Measurements from ENCODE around the gene SCD. TPM values are rescaled to one million over a fixed set of nuclear protein-coding genes. Genes with fewer than 3 reads are reported as not detected.
A peak's percentile ranks its signal among the peaks of the same experiment; 100 is the strongest.
"Not testable (repeated sequence)": the region's sequence is repeated elsewhere in the genome, so short reads cannot be mapped to it uniquely, and the experiment has no call there.

SCD gene
- total RNA-seq (2012; rRNA removed) = 170 and 467 TPM in 2 replicates

DNA sequence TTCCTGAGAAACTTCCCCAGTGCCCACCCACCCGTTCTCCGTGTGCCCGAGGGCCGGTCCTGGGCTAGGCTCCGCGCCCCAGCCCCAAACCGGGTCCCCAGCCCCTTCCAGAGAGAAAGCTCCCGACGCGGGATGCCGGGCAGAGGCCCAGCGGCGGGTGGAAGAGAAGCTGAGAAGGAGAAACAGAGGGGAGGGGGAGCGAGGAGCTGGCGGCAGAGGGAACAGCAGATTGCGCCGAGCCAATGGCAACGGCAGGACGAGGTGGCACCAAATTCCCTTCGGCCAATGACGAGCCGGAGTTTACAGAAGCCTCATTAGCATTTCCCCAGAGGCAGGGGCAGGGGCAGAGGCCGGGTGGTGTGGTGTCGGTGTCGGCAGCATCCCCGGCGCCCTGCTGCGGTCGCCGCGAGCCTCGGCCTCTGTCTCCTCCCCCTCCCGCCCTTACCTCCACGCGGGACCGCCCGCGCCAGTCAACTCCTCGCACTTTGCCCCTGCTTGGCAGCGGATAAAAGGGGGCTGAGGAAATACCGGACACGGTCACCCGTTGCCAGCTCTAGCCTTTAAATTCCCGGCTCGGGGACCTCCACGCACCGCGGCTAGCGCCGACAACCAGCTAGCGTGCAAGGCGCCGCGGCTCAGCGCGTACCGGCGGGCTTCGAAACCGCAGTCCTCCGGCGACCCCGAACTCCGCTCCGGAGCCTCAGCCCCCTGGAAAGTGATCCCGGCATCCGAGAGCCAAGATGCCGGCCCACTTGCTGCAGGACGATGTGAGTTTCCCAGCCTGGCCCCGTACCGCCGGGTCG is at the start of gene SCD:
TSS of gene SCD (plus strand) at position 469 of the 803 bp plus-strand sequence. CDS start at position 741, 272 bp downstream.
- Histone ChIP-seq H3K27me3 (ENCODE audit: control insufficient read depth, insufficient read depth, low read length) (no peaks in the 10 kb centered on the region), H3K4me3 (ENCODE audit: low read length) (peak within 1 kb of the TSS; percentile 92), H3K36me3 (ENCODE audit: insufficient read depth, low read length) (peaks cover 29% of the 10 kb centered on the region), H3K9me3 (replicated peaks; ENCODE audit: low read length) (no peaks in the 10 kb centered on the region), H3K9ac (ENCODE audit: low read depth, low read length) (peak within 1 kb of the TSS; percentile 79), H3K4me2 (ENCODE audit: low read length) (peak within 1 kb of the TSS; percentile 89), H3K4me1 (ENCODE audit: control insufficient read depth, insufficient read depth, low read length) (peaks cover 31% of the 10 kb centered on the region)

DNA sequence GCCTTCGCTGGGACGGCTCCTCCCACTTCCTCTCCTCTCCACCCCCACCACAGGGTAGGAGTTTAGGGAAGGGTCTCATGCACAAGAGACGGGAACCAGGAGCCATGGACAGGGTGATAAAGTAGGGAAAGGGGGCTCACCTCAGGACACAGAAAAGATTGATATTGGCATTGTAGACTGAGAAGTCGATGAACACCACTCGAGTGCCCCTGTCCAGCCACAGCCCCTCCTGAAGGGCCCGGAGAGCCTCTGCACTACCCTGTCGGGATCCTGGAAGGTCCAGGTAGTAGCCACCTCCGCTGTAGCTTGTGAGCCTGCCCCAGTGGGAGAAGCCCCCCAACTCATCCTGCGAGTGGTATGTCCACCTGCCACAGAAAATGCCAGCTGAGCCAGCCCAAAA is 49.8 kb upstream of the SCD start:
- Histone ChIP-seq H3K27me3 (ENCODE audit: control insufficient read depth, insufficient read depth, low read length) (peaks cover 58% of the 10 kb centered on the region), H3K9me3 (replicated peaks; ENCODE audit: low read length) (no peaks in the 10 kb centered on the region), H3K4me1 (ENCODE audit: control insufficient read depth, insufficient read depth, low read length) (no peaks in the 10 kb centered on the region), H3K9ac (ENCODE audit: low read depth, low read length) (no peak overlapping the region), H3K36me3 (ENCODE audit: insufficient read depth, low read length) (no peaks in the 10 kb centered on the region), H3K4me3 (ENCODE audit: low read length) (no peak overlapping the region), H3K4me2 (ENCODE audit: low read length) (no peak overlapping the region)

DNA sequence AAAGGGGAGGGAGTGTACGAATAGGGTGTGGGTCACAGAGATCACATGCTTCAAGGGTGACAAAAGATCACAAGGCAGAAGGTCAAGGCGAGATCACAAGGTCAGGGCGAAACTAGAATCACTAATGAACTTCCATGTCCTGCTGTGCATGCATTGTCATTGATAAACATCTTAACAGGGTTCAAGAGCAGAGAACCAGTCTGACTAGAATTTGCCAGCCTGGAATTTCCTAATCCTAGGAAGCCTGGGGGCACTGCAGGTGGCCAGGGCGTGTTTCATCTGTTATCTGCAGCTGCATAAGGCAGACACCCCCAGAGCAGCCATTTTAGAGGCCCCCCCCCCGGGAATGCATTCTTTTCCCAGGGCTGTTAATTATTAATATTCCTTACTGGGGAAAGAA is 45.9 kb upstream of the SCD start:
- peaks cover 69% of the 10 kb centered on the region for H3K27me3 ChIP-seq (ENCODE audit: control insufficient read depth, insufficient read depth, low read length)
- not testable (repeated sequence) for H3K4me3 ChIP-seq (ENCODE audit: low read length)

GRCh38 chr10:100303724-100304319 is 43.2 kb upstream of the SCD start:
- Histone ChIP-seq H3K27me3 (ENCODE audit: control insufficient read depth, insufficient read depth, low read length) (peaks cover 60% of the 10 kb centered on the region), H3K4me3 (ENCODE audit: low read length) (no peak overlapping the region), H3K9ac (ENCODE audit: low read depth, low read length) (no peak overlapping the region), H3K9me3 (replicated peaks; ENCODE audit: low read length) (no peaks in the 10 kb centered on the region), H3K4me2 (ENCODE audit: low read length) (no peak overlapping the region), H3K36me3 (ENCODE audit: insufficient read depth, low read length) (no peaks in the 10 kb centered on the region), H3K4me1 (ENCODE audit: control insufficient read depth, insufficient read depth, low read length) (peaks cover 5% of the 10 kb centered on the region)

More for the DNA sequence above, 45.9 kb upstream of the SCD start:
- H3K36me3 ChIP-seq (ENCODE audit: insufficient read depth, low read length); H3K9ac ChIP-seq (ENCODE audit: low read depth, low read length); H3K4me2 ChIP-seq (ENCODE audit: low read length); H3K4me1 ChIP-seq (ENCODE audit: control insufficient read depth, insufficient read depth, low read length); H3K9me3 ChIP-seq (replicated peaks; ENCODE audit: low read length): not testable (repeated sequence)

- H3K4me2 ChIP-seq (ENCODE audit: low read length) = no peak overlapping the region
- H3K9me3 ChIP-seq (replicated peaks; ENCODE audit: low read length) = no peaks in the 10 kb centered on the region
- H3K4me1 ChIP-seq (ENCODE audit: control insufficient read depth, insufficient read depth, low read length) = peaks cover 5% of the 10 kb centered on the region
- H3K9ac ChIP-seq (ENCODE audit: low read depth, low read length) = no peak overlapping the region
- no peak overlapping the region for H3K4me3 ChIP-seq (ENCODE audit: low read length)
- no peaks in the 10 kb centered on the region for H3K36me3 ChIP-seq (ENCODE audit: insufficient read depth, low read length)
- peaks cover 60% of the 10 kb centered on the region for H3K27me3 ChIP-seq (ENCODE audit: control insufficient read depth, insufficient read depth, low read length)
These were observed 42.6 kb upstream of the SCD start for GRCh38 chr10:100304414-100304813.

DNA sequence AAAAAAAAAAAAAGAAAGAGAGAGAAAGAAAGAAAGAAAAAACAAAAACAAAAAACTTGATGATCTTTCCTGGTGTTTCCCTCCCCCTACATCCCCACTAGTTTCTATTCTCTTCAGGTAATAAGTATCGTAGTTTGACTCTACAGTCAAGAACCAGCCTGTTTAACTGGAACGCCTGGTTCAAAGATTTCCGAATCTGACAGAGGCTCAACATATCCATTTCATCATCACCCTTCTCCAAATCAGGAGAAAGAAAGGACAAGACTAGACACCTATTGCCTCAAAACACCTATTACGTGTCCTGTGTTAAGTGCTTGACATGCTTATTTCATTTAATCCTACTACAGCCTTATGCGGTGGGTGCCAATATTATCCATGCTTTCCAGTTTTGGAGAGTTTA is 40.2 kb upstream of the SCD start:
- Histone ChIP-seq H3K9ac (ENCODE audit: low read depth, low read length) (no peak overlapping the region), H3K36me3 (ENCODE audit: insufficient read depth, low read length) (no peaks in the 10 kb centered on the region), H3K27me3 (ENCODE audit: control insufficient read depth, insufficient read depth, low read length) (peaks cover 71% of the 10 kb centered on the region), H3K9me3 (replicated peaks; ENCODE audit: low read length) (no peaks in the 10 kb centered on the region), H3K4me1 (ENCODE audit: control insufficient read depth, insufficient read depth, low read length) (peaks cover 5% of the 10 kb centered on the region), H3K4me3 (ENCODE audit: low read length) (no peak overlapping the region), H3K4me2 (ENCODE audit: low read length) (no peak overlapping the region)

DNA sequence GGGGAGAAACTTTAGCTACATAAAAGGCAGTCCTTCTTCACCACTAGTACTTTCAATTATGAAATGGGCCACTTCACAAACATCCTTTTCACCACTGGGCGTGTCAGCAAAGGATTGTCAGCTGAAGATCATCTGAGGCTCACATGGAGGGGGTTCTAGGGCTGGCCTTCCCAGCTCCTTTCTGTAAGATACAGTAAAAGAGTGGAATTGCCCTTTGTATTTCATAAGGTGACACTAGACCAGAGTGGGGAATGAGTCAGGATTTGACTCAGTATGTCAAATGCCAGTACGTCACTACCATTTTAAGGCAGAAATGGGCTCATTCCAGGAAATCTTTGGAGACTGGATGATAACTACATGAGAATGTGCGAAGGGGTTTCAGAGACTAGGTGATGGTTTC is 39.3 kb upstream of the SCD start:
- no peaks in the 10 kb centered on the region for H3K9me3 ChIP-seq (replicated peaks; ENCODE audit: low read length)
- peaks cover 76% of the 10 kb centered on the region for H3K27me3 ChIP-seq (ENCODE audit: control insufficient read depth, insufficient read depth, low read length)
- H3K4me1 ChIP-seq (ENCODE audit: control insufficient read depth, insufficient read depth, low read length) = peaks cover 5% of the 10 kb centered on the region
- no peak overlapping the region for H3K9ac ChIP-seq (ENCODE audit: low read depth, low read length)
- H3K4me3 ChIP-seq (ENCODE audit: low read length) = no peak overlapping the region
- no peaks in the 10 kb centered on the region for H3K36me3 ChIP-seq (ENCODE audit: insufficient read depth, low read length)
- no peak overlapping the region for H3K4me2 ChIP-seq (ENCODE audit: low read length)

GRCh38 chr10:100311298-100311697 is 35.7 kb upstream of the SCD start:
- Histone ChIP-seq H3K4me1 (ENCODE audit: control insufficient read depth, insufficient read depth, low read length) (peaks cover 5% of the 10 kb centered on the region), H3K9me3 (replicated peaks; ENCODE audit: low read length) (no peaks in the 10 kb centered on the region), H3K27me3 (ENCODE audit: control insufficient read depth, insufficient read depth, low read length) (peaks cover 72% of the 10 kb centered on the region), H3K4me3 (ENCODE audit: low read length) (no peak overlapping the region), H3K36me3 (ENCODE audit: insufficient read depth, low read length) (no peaks in the 10 kb centered on the region), H3K9ac (ENCODE audit: low read depth, low read length) (no peak overlapping the region), H3K4me2 (ENCODE audit: low read length) (no peak overlapping the region)

- Histone ChIP-seq H3K4me3 (ENCODE audit: low read length) (no peak overlapping the region), H3K36me3 (ENCODE audit: insufficient read depth, low read length) (no peaks in the 10 kb centered on the region), H3K9ac (ENCODE audit: low read depth, low read length) (no peak overlapping the region), H3K4me2 (ENCODE audit: low read length) (no peak overlapping the region), H3K27me3 (ENCODE audit: control insufficient read depth, insufficient read depth, low read length) (peaks cover 70% of the 10 kb centered on the region), H3K9me3 (replicated peaks; ENCODE audit: low read length) (no peaks in the 10 kb centered on the region), H3K4me1 (ENCODE audit: control insufficient read depth, insufficient read depth, low read length) (no peaks in the 10 kb centered on the region)
These were observed 31.4 kb upstream of the SCD start for GRCh38 chr10:100315615-100316014.

GRCh38 chr10:100318207-100318606 is 28.8 kb upstream of the SCD start:
- no peak overlapping the region for H3K9ac ChIP-seq (ENCODE audit: low read depth, low read length)
- no peak overlapping the region for H3K4me3 ChIP-seq (ENCODE audit: low read length)
- no peak overlapping the region for H3K4me2 ChIP-seq (ENCODE audit: low read length)
- no peaks in the 10 kb centered on the region for H3K36me3 ChIP-seq (ENCODE audit: insufficient read depth, low read length)
- H3K4me1 ChIP-seq (ENCODE audit: control insufficient read depth, insufficient read depth, low read length) = no peaks in the 10 kb centered on the region
- peaks cover 51% of the 10 kb centered on the region for H3K27me3 ChIP-seq (ENCODE audit: control insufficient read depth, insufficient read depth, low read length)
- H3K9me3 ChIP-seq (replicated peaks; ENCODE audit: low read length) = no peaks in the 10 kb centered on the region

GRCh38 chr10:100319707-100320402 is 27.2 kb upstream of the SCD start:
- Histone ChIP-seq H3K9me3 (replicated peaks; ENCODE audit: low read length) (no peaks in the 10 kb centered on the region), H3K27me3 (ENCODE audit: control insufficient read depth, insufficient read depth, low read length) (peaks cover 49% of the 10 kb centered on the region), H3K36me3 (ENCODE audit: insufficient read depth, low read length) (no peaks in the 10 kb centered on the region), H3K4me3 (ENCODE audit: low read length) (no peak overlapping the region), H3K9ac (ENCODE audit: low read depth, low read length) (no peak overlapping the region), H3K4me2 (ENCODE audit: low read length) (no peak overlapping the region), H3K4me1 (ENCODE audit: control insufficient read depth, insufficient read depth, low read length) (no peaks in the 10 kb centered on the region)

All from skeletal muscle satellite cell (primary cell).